NCI-H1092 treated with DMSO at 0.1 percent for 48 hours (cell line): Measurements from ENCODE around the gene SUMF1.
"Not testable (repeated sequence)": the region's sequence is repeated elsewhere in the genome, so short reads cannot be mapped to it uniquely, and the experiment has no call there.

Experiments used
- DNase-seq: peaks from one replicate; lab custom pipeline; 2025; lab: John Stamatoyannopoulos, UW

Gene SUMF1

GRCh38 chr3:4460334-4460733, 6.7 kb downstream of the SUMF1 start:
- DNase-seq, result no peak

DNA sequence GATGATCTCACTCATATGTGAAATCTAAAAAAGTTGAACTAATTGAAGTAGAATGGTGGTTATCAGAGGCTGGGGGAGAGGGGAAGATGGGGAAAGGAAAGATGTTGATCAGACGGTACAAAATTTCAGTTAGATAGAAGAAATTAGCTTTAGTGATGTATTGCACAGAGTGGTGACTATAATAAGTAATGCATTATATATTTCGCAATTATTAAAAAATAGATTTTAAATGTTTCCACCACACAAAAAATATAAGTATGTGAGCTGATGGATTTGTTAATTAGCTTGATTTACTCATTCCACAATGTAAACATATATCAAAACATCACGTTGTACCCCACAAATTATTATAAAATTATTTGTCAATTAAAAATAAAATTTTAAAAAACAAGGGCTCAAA, 8.1 kb downstream of the SUMF1 start:
- no peak for DNase-seq

DNA sequence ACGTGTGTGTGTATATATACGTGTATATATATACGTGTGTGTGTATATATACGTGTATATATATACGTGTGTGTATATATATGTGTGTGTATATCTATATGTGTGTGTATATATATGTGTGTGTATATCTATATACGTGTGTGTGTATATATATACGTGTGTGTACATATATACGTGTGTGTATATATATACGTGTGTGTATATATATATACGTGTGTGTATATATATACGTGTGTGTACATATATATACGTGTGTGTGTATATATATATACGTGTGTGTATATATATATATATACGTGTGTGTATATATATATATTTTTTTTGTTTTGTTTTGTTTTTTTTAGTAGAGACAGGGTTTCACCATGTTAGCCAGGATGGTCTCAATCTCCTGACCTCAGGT, 10.3 kb downstream of the SUMF1 start:
- not testable (repeated sequence) for DNase-seq

DNA sequence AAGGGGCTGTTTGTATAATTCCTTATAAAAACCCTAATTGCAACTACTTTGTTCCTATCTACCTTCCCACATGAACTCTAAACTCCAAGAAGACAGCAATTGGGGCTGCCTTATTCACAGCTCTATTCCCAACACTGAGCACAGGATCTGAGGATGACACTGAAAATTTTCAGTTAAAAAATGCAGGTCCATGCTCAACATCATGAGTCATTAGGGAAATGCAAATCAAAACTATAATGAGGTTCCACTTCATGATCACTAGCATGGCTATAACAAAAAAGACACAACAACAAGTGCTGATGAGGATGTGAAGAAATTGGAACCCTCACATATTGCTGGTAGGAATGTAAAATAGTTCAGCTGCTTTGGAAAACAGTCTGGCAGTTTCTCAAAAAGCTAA, 12.9 kb downstream of the SUMF1 start:
- DNase-seq, result no peak

GRCh38 chr3:4449043-4449805, 17.8 kb downstream of the SUMF1 start:
- DNase-seq, result no peak

DNA sequence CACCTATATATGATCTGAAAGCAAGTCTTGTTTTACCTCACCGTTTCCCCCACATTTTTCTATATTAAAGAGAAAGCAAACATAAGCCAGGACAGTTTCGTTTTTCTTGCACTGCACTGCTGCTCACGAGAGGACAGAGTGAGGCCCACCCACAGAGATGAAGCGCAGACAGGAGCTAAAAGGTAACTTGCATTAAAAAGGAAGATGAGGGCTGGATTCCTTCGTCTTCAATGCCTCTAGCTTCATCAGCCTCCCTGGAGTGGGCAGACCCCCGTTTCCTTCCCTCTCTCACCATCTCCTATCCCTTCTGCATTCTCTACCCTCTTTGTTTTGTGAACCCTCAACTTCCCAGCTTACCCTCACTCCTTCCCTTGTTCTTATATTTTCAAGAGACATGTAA, 18.9 kb downstream of the SUMF1 start:
- DNase-seq, result no peak

- DNase-seq, result no peak
Observed at GRCh38 chr3:4447295-4447999, 19.6 kb downstream of the SUMF1 start.

DNA sequence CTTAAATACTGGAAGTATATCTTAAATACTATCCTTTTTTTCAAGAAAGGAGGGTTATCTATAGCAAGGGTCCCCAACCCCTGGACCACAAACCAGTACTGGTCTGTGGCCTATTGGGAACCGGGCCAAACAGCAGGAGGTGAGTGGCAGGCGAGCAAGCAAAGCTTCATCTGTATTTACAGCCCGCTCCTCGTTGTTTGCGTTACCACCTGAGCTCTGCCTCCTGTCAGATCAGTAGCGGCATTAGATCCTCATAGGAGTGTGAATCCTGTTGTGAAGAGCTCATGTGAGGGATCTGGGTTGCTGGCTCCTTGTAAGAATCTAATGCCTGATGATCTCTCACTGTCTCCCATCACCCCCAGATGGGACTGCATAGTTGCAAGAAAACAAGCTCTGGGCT, 26.1 kb downstream of the SUMF1 start:
- no peak for DNase-seq

DNA sequence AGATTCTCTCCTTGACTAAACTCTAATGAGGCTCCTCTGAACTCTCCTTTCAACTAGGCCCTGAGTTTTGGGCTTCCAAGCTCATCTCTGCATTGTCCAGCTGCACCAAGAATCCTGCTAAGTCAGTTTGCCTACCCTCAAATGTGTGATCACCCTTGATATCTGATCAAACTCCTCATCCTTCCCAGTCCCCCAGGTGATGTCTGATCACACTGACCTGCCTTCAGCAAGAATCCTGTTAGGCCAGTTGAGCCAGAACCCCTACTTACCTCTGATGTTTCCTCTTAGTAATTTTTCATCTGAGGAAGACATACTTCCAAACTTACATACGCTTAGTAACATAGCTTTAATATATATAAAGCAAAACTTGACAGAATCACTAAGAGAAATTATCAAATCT, 28.8 kb downstream of the SUMF1 start:
- no peak for DNase-seq

DNA sequence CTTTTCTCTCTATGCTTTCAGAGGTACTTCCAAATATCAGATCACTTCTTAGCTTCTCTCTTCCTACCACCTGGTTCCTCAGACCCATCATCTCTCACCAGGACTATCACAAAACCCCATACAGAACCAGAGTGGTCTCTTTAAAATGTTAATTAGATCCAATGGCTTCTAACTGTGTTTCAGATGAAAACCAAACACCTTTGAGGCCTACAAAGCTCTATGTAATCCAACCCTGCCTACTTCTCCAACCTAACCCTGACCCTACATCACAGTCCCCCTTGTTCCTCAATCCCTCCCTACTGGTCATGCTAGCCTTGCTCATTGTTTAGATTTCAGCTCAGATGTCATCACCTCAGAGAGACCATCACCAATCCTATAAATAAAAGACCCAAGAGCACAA, 34.8 kb downstream of the SUMF1 start:
- no peak for DNase-seq

GRCh38 chr3:4429648-4430350, 37.3 kb downstream of the SUMF1 start:
- DNase-seq, result no peak

DNA sequence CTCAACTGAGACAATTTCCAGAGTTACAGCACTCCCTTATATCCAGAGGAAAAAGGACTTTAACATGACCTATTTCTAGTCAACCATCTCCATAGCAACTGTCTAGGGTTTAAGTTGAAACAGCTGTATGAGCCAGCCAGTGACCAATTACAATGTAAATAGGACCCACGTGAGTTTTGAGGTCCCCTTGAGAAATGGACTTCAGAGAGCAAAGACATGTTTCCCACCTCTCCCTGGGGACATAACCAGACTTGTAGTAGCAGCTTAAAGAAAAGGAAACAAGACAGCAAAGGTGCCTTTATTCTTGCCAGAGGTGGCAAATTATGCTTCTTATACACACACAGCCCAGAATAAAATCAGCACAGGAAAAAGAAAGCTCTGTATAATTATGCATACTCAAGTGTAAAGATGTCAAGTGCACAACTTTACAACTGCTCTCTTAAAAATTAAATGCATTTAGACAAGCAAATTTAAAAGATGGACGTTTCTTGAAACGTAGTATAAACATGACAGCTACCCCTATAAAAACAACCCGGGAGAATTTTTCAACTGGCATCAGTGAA, 40.2 kb downstream of the SUMF1 start:
- DNase-seq, result no peak

GRCh38 chr3:4426261-4426781, 40.7 kb downstream of the SUMF1 start:
- DNase-seq, result no peak

DNA sequence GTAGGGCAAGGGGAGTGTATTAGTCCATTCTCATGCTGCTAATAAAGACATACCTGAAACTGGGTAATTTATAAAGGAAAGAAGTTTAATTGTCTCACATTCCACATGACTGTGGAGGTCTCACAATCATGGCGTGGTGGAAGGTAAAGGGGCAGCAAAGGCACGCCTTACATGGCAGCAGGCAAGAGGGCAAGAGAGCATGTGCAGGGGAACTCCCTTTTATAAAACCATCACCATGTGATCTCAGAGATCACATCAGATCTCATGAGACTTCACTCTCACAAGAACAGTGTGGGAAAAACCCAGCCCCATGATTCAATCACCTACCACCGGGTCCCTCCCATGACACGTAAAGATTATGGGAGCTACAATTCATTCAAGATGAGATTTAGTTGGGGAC, 41.4 kb downstream of the SUMF1 start:
- no peak for DNase-seq

DNA sequence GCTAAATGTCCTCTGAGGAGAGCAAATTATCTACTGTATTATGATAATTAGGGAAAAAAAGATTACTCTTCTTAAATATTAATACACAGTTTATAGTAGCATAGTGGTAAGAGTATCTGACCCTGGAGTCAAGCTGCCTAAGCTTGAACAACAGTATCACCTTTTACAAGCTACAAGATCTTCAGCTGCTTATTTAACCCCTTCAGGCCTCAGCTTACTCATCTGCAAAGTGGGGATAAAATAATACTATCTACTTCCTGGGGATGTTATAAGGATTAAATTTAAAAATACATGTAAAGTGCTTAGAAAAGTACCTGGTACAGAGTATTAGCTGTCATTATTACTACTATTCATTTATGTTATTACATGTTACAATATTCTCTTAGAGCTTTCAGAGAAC, 42.0 kb downstream of the SUMF1 start:
- DNase-seq, result no peak

GRCh38 chr3:4421121-4421520, 45.9 kb downstream of the SUMF1 start:
- no peak for DNase-seq

- DNase-seq, result no peak
Observed at GRCh38 chr3:4419920-4420319, 47.1 kb downstream of the SUMF1 start.

GRCh38 chr3:4419386-4419785, 47.7 kb downstream of the SUMF1 start:
- DNase-seq, result no peak

DNA sequence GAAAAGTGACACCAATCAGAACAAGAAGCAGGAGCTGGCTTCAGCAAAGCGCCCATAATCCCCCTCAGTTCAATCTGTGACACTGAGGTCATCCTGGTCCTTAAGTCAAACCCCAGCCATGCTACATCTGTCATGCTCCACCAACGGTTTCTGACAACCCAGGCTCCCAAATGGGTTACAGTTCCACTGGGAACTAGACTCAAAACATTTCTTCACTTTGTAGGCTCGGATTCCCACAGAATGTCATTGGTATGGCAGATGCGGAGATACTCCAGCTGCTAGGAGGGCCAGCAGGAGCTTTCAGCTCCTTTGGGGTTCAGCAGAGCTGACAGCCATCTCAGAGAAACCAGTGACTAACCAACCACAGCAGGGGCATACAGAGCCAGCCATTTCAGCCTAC, 48.9 kb downstream of the SUMF1 start:
- no peak for DNase-seq

GRCh38 chr3:4417449-4417848, 49.6 kb downstream of the SUMF1 start:
- DNase-seq, result no peak

- DNase-seq, result no peak
Observed at GRCh38 chr3:4416961-4417360, 50.1 kb downstream of the SUMF1 start.

DNA sequence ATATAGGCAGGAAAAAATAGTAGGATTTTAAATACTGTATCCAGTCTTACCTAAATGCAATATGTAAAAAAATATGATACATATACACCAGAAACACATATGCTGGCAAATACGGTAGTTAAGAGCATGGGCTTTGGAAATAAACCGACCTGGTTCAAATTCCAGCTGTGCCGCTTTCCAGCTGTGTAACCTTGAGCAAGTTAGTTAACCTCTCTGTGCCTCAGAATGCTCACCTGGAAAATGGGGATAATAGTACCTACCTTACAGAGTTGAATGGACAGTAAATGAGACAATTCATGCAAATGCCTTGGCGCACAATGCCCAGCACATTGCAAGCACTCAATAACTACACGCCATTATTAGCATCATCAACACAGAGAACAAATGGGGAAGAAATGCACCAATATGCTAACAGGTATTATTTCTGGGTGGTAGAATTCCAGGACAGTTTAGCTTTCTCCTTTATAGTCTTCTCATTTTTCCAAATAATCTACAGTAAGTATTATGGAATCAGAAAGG, 50.6 kb downstream of the SUMF1 start:
- no peak for DNase-seq
